GM21423 (cell line): ENCODE measurements around the gene POU2F1.
"Not testable (repeated sequence)": the region's sequence is repeated elsewhere in the genome, so short reads cannot be mapped to it uniquely, and the experiment has no call there.

Source experiments
- ATAC-seq: cut with Tn5 transposase; IDR thresholded peaks from one replicate; pipeline ENCODE4 v1.9.1; 2021; ENCODE audit warnings: mild to moderate bottlenecking, moderate library complexity; ENCODE audit not compliant: unreplicated experiment

POU2F1 gene

GRCh38 chr1:167205306-167206050 lies 15.2 kb upstream of the POU2F1 start:
- not testable (repeated sequence) for ATAC-seq

- no peak for ATAC-seq
Measured at GRCh38 chr1:167206166-167206835, 14.4 kb upstream of the POU2F1 start.

- ATAC-seq = no peak
Measured at GRCh38 chr1:167207940-167208623, 12.6 kb upstream of the POU2F1 start.

GRCh38 chr1:167208624-167208976 lies 12.1 kb upstream of the POU2F1 start:
- ATAC-seq = no peak

GRCh38 chr1:167209044-167209443 lies 11.6 kb upstream of the POU2F1 start:
- no peak for ATAC-seq

- no peak for ATAC-seq
Measured at GRCh38 chr1:167210966-167211674, 9.6 kb upstream of the POU2F1 start.

- ATAC-seq = no peak
Measured at GRCh38 chr1:167212025-167212424, 8.7 kb upstream of the POU2F1 start.

- no peak for ATAC-seq
Measured at GRCh38 chr1:167216809-167217208, 3.9 kb upstream of the POU2F1 start.

- no peak for ATAC-seq
Measured at GRCh38 chr1:167219194-167219593, 1.5 kb upstream of the POU2F1 start.

- peak; percentile 39 for ATAC-seq
Measured at GRCh38 chr1:167219646-167220536, 795 bp upstream of the POU2F1 start.

- ATAC-seq = peak; percentile 10
Measured at GRCh38 chr1:167221126-167221737, 546 bp downstream of the POU2F1 start.

GRCh38 chr1:167221738-167222610 lies 1.3 kb downstream of the POU2F1 start:
- peak; percentile 40 for ATAC-seq

GRCh38 chr1:167223144-167224103 lies 2.7 kb downstream of the POU2F1 start:
- ATAC-seq = no peak

- ATAC-seq = not testable (repeated sequence)
Measured at GRCh38 chr1:167224734-167225235, 4.1 kb downstream of the POU2F1 start.

- no peak for ATAC-seq
Measured at GRCh38 chr1:167225920-167226319, 5.2 kb downstream of the POU2F1 start.

GRCh38 chr1:167227934-167228378 lies 7.3 kb downstream of the POU2F1 start:
- no peak for ATAC-seq

GRCh38 chr1:167229719-167230385 lies 9.2 kb downstream of the POU2F1 start:
- no peak for ATAC-seq
